ENCODE data around the gene MRPL28. TPM values are rescaled to one million over a fixed set of nuclear protein-coding genes. Genes with fewer than 3 reads are reported as not detected.

MRPL28 gene
- total RNA-seq, 1 experiment from 2014 or later: 61.4 TPM

DNA sequence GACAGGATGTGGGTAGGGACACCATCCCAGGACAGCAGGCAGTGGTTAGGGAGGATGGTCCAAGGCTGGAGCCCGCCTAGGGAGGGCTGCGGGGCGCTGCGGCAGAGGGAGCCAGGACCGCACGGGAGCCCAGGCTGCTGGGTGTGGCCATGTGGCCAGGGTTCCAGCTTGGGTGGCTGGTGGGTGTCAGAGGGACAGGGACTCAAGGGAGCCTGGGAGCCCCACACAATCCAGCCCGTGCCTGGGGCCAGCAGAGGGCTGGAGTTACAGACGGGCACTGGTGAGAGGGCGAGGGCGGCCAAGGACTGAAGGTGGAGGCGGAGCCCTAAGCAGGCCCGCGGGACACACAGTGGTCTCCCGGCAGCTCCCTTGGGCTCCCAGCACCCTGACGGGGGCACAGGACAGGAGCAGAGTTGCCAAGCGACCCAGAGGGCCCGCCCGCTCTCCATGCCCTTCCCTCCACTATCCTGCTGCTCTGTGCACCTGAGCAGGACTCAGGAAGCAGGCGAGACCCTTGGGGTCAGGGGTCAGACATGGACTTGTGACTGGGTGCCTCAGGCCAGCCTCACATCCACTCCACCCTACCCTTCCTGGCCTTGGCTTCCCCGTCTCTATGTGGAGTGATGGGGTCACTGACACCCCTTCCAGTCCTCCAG, 7.1 kb downstream of the MRPL28 start:
- no peak overlapping the region for H3K27ac ChIP-seq (ENCODE audit: low read depth, low read length)
- no peak for DNase-seq (ENCODE audit: low read depth, low spot score)
- H3K9me3 ChIP-seq (ENCODE audit: control insufficient read depth in 1 of 2, insufficient read depth in 1 of 2, low read depth in 1 of 2, low read length in 2 of 2): no peaks in the 10 kb centered on the region
- ChIA-PET RAD21 (ENCODE audit: low non-redundant PET in 1 of 2, low total read pairs in 2 of 2, uncharacterized antibody in 2 of 2, unreplicated experiment in 2 of 2) (no interaction called here), CTCF (interaction anchor here (1.2 to 2.2 kb wide), 2 partner anchors 10 to 256 kb away, joined by 10 to 21 read pairs; partner anchors contain the start of gene AXIN1), POLR2A (no interaction called here)
- ATAC-seq: no peak
- intact Hi-C loops (cut with micrococcal nuclease): no loop called here
- H3K79me2 ChIP-seq (ENCODE audit: insufficient read depth, low read length): no peaks in the 10 kb centered on the region
- TF ChIP-seq, protein P1, sequence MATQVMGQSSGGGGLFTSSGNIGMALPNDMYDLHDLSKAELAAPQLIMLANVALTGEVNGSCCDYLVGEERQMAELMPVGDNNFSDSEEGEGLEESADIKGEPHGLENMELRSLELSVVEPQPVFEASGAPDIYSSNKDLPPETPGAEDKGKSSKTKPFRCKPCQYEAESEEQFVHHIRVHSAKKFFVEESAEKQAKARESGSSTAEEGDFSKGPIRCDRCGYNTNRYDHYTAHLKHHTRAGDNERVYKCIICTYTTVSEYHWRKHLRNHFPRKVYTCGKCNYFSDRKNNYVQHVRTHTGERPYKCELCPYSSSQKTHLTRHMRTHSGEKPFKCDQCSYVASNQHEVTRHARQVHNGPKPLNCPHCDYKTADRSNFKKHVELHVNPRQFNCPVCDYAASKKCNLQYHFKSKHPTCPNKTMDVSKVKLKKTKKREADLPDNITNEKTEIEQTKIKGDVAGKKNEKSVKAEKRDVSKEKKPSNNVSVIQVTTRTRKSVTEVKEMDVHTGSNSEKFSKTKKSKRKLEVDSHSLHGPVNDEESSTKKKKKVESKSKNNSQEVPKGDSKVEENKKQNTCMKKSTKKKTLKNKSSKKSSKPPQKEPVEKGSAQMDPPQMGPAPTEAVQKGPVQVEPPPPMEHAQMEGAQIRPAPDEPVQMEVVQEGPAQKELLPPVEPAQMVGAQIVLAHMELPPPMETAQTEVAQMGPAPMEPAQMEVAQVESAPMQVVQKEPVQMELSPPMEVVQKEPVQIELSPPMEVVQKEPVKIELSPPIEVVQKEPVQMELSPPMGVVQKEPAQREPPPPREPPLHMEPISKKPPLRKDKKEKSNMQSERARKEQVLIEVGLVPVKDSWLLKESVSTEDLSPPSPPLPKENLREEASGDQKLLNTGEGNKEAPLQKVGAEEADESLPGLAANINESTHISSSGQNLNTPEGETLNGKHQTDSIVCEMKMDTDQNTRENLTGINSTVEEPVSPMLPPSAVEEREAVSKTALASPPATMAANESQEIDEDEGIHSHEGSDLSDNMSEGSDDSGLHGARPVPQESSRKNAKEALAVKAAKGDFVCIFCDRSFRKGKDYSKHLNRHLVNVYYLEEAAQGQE (IDR thresholded peaks at IDR 0.05; ENCODE audit: low read depth): no peak
- TF ChIP-seq TCF7L2 (IDR thresholded peaks at IDR 0.05; ENCODE audit: borderline replicate concordance, extremely low read depth, insufficient read depth, insufficient read length) (no peak), JUND (IDR thresholded peaks at IDR 0.05) (no peak), CBX3 (IDR thresholded peaks at IDR 0.05; ENCODE audit: low read depth) (no peak), SP1 (IDR thresholded peaks at IDR 0.05; ENCODE audit: low read depth) (no peak), FOSL1 (IDR thresholded peaks at IDR 0.05; ENCODE audit: low read depth) (no peak), RAD21 (IDR thresholded peaks at IDR 0.05; ENCODE audit: low read depth) (no peak), EZH2 (IDR thresholded peaks at IDR 0.05) (no peak), EZH2phosphoT487 (IDR thresholded peaks at IDR 0.05; ENCODE audit: borderline replicate concordance) (no peak), SRF (IDR thresholded peaks at IDR 0.05; ENCODE audit: low read depth) (no peak), YY1 (IDR thresholded peaks at IDR 0.05; ENCODE audit: extremely low read depth, insufficient replicate concordance, low read depth, low read length) (no peak)
- TF ChIP-seq, protein P2, sequence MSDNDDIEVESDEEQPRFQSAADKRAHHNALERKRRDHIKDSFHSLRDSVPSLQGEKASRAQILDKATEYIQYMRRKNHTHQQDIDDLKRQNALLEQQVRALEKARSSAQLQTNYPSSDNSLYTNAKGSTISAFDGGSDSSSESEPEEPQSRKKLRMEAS (IDR thresholded peaks at IDR 0.05): no peak
- TF ChIP-seq, protein P3, sequence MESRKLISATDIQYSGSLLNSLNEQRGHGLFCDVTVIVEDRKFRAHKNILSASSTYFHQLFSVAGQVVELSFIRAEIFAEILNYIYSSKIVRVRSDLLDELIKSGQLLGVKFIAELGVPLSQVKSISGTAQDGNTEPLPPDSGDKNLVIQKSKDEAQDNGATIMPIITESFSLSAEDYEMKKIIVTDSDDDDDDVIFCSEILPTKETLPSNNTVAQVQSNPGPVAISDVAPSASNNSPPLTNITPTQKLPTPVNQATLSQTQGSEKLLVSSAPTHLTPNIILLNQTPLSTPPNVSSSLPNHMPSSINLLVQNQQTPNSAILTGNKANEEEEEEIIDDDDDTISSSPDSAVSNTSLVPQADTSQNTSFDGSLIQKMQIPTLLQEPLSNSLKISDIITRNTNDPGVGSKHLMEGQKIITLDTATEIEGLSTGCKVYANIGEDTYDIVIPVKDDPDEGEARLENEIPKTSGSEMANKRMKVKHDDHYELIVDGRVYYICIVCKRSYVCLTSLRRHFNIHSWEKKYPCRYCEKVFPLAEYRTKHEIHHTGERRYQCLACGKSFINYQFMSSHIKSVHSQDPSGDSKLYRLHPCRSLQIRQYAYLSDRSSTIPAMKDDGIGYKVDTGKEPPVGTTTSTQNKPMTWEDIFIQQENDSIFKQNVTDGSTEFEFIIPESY (IDR thresholded peaks at IDR 0.05; ENCODE audit: extremely low read depth, insufficient replicate concordance, low read length): no peak
- TF ChIP-seq, protein P4, sequence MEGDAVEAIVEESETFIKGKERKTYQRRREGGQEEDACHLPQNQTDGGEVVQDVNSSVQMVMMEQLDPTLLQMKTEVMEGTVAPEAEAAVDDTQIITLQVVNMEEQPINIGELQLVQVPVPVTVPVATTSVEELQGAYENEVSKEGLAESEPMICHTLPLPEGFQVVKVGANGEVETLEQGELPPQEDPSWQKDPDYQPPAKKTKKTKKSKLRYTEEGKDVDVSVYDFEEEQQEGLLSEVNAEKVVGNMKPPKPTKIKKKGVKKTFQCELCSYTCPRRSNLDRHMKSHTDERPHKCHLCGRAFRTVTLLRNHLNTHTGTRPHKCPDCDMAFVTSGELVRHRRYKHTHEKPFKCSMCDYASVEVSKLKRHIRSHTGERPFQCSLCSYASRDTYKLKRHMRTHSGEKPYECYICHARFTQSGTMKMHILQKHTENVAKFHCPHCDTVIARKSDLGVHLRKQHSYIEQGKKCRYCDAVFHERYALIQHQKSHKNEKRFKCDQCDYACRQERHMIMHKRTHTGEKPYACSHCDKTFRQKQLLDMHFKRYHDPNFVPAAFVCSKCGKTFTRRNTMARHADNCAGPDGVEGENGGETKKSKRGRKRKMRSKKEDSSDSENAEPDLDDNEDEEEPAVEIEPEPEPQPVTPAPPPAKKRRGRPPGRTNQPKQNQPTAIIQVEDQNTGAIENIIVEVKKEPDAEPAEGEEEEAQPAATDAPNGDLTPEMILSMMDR (IDR thresholded peaks at IDR 0.05 in 2 of 3, conservative IDR thresholded peaks at IDR 0.05 in 1 of 3; ENCODE audit: borderline replicate concordance in 1 of 3, insufficient read depth in 1 of 3, low read depth in 2 of 3, low read length in 2 of 3): no peak
- BruUV-seq (replicated peaks): no TSS peak
- H3K4me1 ChIP-seq (ENCODE audit: control insufficient read depth in 1 of 2, insufficient read depth in 2 of 2, low read length in 2 of 2): no peaks in the 10 kb centered on the region
- no peak overlapping the region for H3K4me2 ChIP-seq (ENCODE audit: low read length)
- H3K4me3 ChIP-seq (replicated peaks in 1 of 2; ENCODE audit: low read depth in 1 of 2, low read length in 2 of 2): no peak overlapping the region
- no peaks in the 10 kb centered on the region for H4K20me1 ChIP-seq (ENCODE audit: insufficient read depth)
- H3K9ac ChIP-seq (ENCODE audit: low read length): no peak overlapping the region
- no peak overlapping the region for H2AFZ ChIP-seq (ENCODE audit: low read depth, low read length, poor library complexity, severe bottlenecking)
- H3K9me2 ChIP-seq (ENCODE audit: insufficient read depth): no peaks in the 10 kb centered on the region
- H3K36me3 ChIP-seq (ENCODE audit: control insufficient read depth in 1 of 2, insufficient read depth in 2 of 2, low read length in 2 of 2): no peaks in the 10 kb centered on the region
- no peaks in the 10 kb centered on the region for H3K27me3 ChIP-seq (ENCODE audit: insufficient read depth, low read length)

All from HCT116 (cell line).